CD8-positive, alpha-beta memory T cell (primary cell): ENCODE data around the gene ACTR1A. TPM values are rescaled to one million over a fixed set of nuclear protein-coding genes. Genes with fewer than 3 reads are reported as not detected.

Experiments
- CTCF ChIA-PET: fragments of 350-600 bp; sonication (Branson Sonifier 250); formaldehyde crosslinking; loops from one replicate; lab custom pipeline; 2021; ENCODE audit warnings: antibody characterized with exemption; lab: Charles Lee
- POLR2A ChIA-PET: fragments of 350-600 bp; sonication (Branson Sonifier 250); formaldehyde crosslinking; loops from one replicate; lab custom pipeline; 2021; ENCODE audit warnings: antibody characterized with exemption; lab: Charles Lee
- DNase-seq, 5 donors: peaks; one replicate each; pipeline versions ENCODE4 v3.0.0 to v3.0.0-alpha.2; 2020 to 2022; ENCODE audit warnings: mixed read lengths in 1 of 5
- H3K27ac ChIP-seq: one replicate; pipeline ENCODE4 v1.7.0; 2013; ENCODE audit warnings: low read depth, mild to moderate bottlenecking, low read length, moderate library complexity
- H3K27me3 ChIP-seq: 2 replicates; pipeline ENCODE4 v1.7.0; 2013; ENCODE audit warnings: low read length, mild to moderate bottlenecking; ENCODE audit not compliant: insufficient read depth, poor library complexity, severe bottlenecking
- H3K36me3 ChIP-seq: 2 replicates; pipeline ENCODE4 v1.7.0; 2013; ENCODE audit warnings: mild to moderate bottlenecking, low read length, moderate library complexity; ENCODE audit not compliant: insufficient read depth
- H3K4me1 ChIP-seq: 2 replicates; pipeline ENCODE4 v1.7.0; 2013; ENCODE audit warnings: mild to moderate bottlenecking, low read length, moderate library complexity; ENCODE audit not compliant: insufficient read depth
- H3K4me3 ChIP-seq: 2 replicates; pipeline ENCODE4 v1.7.0; 2013; ENCODE audit warnings: mild to moderate bottlenecking, low read length
- H3K9me3 ChIP-seq: 2 replicates; pipeline ENCODE4 v1.7.0; 2013; ENCODE audit warnings: mild to moderate bottlenecking, low read length
- H3K27ac Mint-ChIP-seq, 8 donors: one replicate each; pipeline ENCODE4 v1.8.0; 2020 to 2021; ENCODE audit warnings: mixed read lengths in 8 of 8, mild to moderate bottlenecking in 6 of 8, inconsistent platforms in 3 of 8, moderate library complexity in 3 of 8
- H3K27me3 Mint-ChIP-seq, 2 donors: one replicate each; pipeline ENCODE4 v1.8.0; 2020 to 2021; ENCODE audit warnings: mixed read lengths in 2 of 2, mild to moderate bottlenecking in 1 of 2, moderate library complexity in 1 of 2
- H3K36me3 Mint-ChIP-seq, 3 donors: one replicate each; pipeline ENCODE4 v1.8.0; 2020 to 2021; ENCODE audit warnings: mixed read lengths in 3 of 3, inconsistent platforms in 1 of 3, mild to moderate bottlenecking in 1 of 3
- H3K4me1 Mint-ChIP-seq, 3 donors: one replicate each; pipeline ENCODE4 v1.8.0; 2020 to 2021; ENCODE audit warnings: mixed read lengths in 3 of 3, inconsistent platforms in 1 of 3, mild to moderate bottlenecking in 1 of 3
- H3K4me3 Mint-ChIP-seq, 7 donors: one replicate each; pipeline ENCODE4 v1.8.0; 2020 to 2021; ENCODE audit warnings: mixed read lengths in 7 of 7, mild to moderate bottlenecking in 6 of 7, moderate library complexity in 4 of 7, inconsistent platforms in 2 of 7
- H3K9me3 Mint-ChIP-seq, 5 donors: one replicate each; pipeline ENCODE4 v1.8.0; 2020 to 2022; ENCODE audit warnings: mixed read lengths in 5 of 5, mild to moderate bottlenecking in 3 of 5, moderate library complexity in 2 of 5, inconsistent platforms in 1 of 5
- polyA plus RNA-seq: library from polyadenylated mRNA; unstranded; fragments of 300-500 nt; fragmentation: Illumina TruSeq; gene quantifications from one replicate; pipeline ENCODE4 v1.2.3, GENCODE V29; 2021
- total RNA-seq, 2 experiments: library from RNA; stranded (reverse); gene quantifications; one replicate each; pipeline ENCODE4 v1.2.3, GENCODE V29; 2021

Gene ACTR1A
- total RNA-seq (10 to 100 TPM; 79.6 to 80.4 TPM), polyA plus RNA-seq (76.4 TPM)

DNA sequence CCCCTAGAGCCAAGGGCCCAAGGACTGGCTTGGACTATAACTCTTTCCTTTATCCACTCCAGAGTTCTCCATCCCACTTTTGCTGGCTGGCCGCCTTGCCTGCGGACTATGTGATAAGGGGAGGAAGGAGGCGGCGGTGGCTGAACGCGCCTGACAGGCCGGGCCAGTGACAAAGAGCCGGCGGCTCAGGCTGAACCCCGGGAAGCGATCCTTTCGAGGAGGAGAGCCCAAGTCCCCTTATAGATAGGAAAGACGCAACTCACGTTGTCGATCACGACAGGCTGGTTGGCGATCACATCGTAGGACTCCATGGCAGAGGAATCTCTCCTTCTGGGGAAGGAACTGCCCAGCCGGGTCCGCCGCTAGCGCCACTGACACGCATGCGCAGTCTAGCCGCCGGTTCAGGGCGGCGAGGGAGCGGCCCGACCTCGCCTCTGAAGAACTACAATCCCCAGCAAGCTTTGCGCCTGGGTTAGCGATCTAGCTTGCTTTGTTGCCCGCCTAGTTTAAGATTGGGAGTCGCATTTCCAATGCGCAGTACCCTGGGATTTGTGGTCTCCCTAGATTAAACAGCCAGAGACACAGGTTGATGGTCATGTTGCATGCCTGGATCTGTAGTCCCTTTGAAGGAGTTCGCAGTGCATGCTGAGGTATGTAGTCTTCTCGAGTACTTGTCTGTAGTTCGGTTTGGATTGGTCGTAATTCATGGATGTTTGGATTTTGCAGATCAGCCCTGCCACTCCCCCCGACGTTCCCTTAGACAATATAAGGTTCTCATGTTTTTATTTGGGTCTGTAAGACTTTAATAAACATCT lies at the start of gene ACTR1A:
TSS of gene ACTR1A (minus strand) at position 376 of the 815 bp plus-strand sequence. CDS start at position 311, 65 bp downstream.
- no peaks in the 10 kb centered on the region for H3K27me3 ChIP-seq
- H3K4me1 Mint-ChIP-seq = peaks cover 25 to 59% (median 48%) of the 10 kb centered on the region in 3 donors
- no peaks in the 10 kb centered on the region for H3K36me3 ChIP-seq
- no peaks in the 10 kb centered on the region for H3K27me3 Mint-ChIP-seq
- ChIA-PET CTCF (interaction anchor here (0.6 to 4.0 kb wide), 11 partner anchors 11 to 351 kb away, joined by 3 to 27 read pairs (median 5); partner anchors contain the start of genes CUEDC2, GBF1, NFKB2 and TRIM8), POLR2A (interaction anchor here (0.5 to 1.9 kb wide), 11 partner anchors 30 to 257 kb away, joined by 3 to 9 read pairs (median 5); partner anchors contain the start of genes GBF1, NFKB2, TRIM8 and WBP1L)
- peak; percentile 92 to 98 (median 97) for DNase-seq
- H3K9me3 Mint-ChIP-seq = no peaks in the 10 kb centered on the region
- H3K27ac Mint-ChIP-seq = peak within 1 kb of the TSS in 1 of 8 donors; percentile 88
- no peak within 1 kb of the TSS for H3K4me3 Mint-ChIP-seq
- peaks cover 41% of the 10 kb centered on the region for H3K4me1 ChIP-seq
- peak within 1 kb of the TSS; percentile 99 for H3K4me3 ChIP-seq
- peaks cover 0 to 32% (median 4%) of the 10 kb centered on the region in 3 donors for H3K36me3 Mint-ChIP-seq
- peak within 1 kb of the TSS; percentile 79 for H3K27ac ChIP-seq
- H3K9me3 ChIP-seq = no peaks in the 10 kb centered on the region

DNA sequence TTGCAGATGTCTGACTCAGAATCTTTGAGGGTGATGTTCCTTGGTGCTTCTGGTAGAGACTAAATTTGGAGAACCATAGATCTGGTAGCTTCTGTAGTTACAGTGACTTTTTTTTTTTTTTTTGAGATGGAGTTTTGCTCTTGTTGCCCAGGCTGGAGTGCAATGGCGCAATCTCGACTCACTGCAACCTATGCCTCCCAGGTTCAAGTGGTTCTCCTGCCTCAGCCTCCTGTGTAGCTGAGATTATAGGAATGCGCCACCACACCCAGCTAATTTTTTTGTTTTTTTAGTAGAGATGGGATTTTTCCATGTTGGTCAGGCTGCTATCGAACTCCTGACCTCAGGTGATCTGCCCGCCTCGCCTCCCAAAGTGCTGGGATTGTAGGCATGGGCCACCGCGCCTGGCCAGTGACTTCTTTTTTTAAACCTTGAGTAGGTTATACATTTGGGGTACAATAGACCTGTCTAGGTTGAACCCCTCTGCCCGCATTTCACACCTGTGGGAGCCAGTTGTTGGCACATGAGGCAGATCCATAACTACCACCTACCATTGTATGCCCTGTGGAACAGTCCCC lies 48.2 kb upstream of the ACTR1A start:
- peaks cover 4 to 39% (median 14%) of the 10 kb centered on the region in 3 donors for H3K36me3 Mint-ChIP-seq
- H3K27ac Mint-ChIP-seq = no peak overlapping the region
- H3K27me3 ChIP-seq = no peaks in the 10 kb centered on the region
- H3K27ac ChIP-seq = no peak overlapping the region
- H3K36me3 ChIP-seq = peaks cover 3% of the 10 kb centered on the region
- peaks cover 1 to 14% (median 2%) of the 10 kb centered on the region in 3 donors for H3K4me1 Mint-ChIP-seq
- H3K4me3 Mint-ChIP-seq = no peak overlapping the region
- H3K9me3 ChIP-seq = no peaks in the 10 kb centered on the region
- no peaks in the 10 kb centered on the region for H3K4me1 ChIP-seq
- H3K27me3 Mint-ChIP-seq = no peaks in the 10 kb centered on the region
- no peak overlapping the region for H3K4me3 ChIP-seq
- CTCF ChIA-PET = no interaction called here
- DNase-seq = no peak
- H3K9me3 Mint-ChIP-seq = no peaks in the 10 kb centered on the region
- POLR2A ChIA-PET = no interaction called here

DNA sequence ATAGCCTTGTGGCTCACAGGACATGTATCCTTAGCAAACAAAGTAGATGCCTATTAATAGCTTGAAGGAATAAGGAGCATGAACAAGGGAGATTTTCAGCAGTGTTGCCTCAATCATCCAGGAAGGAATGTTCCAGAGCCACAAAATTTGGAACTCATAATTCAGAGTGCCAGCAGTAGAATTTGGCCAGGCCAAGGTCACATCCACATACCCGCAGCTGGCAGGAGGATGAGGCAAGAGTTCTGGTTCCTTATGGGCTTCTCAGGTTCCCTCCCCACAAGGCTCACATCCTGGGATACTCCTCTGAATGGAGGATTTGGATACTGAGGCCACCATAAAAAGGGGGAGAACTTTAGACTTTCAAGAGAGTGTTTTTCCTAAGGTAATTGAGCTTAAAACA lies 47.0 kb upstream of the ACTR1A start:
- POLR2A ChIA-PET = no interaction called here
- H3K27ac Mint-ChIP-seq = peak overlapping the region in 1 of 8 donors; percentile 2
- H3K4me3 Mint-ChIP-seq = no peak overlapping the region

DNA sequence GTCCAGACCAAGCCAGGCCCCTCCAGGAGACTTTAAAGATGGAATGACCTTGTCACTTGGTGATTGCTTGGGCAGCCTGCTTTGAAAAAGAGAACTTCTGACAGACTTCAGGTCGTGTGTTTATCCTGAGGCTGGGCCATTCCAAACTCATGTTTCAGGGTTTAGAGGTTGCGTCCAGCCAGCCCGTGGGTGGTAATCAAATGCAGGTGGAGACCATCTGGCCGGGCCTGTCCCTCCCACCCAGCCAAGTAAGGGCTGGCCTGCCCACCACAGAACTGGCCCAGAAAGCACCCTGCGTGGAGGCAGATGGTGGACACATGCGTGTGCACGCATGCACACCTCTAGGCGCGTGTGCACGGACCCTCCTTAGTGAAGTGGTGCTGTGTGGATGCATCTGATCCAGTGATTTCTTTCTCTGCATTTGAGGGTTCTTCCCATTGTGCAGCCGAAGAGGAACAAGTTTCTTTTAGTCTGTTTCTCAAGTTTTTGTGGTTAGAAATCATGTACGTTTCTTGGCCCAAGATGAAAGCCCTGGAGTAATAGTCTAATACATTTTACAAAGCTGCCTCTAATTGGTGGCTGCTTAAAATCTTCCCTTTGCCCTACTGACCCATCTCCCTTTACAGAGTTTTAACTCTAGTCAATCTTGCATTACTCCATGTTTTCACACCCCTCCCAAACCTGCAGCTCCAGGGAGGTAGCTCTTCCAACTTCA lies 44.3 kb upstream of the ACTR1A start:
- Histone ChIP-seq H3K27me3 (no peaks in the 10 kb centered on the region), H3K27ac (no peak overlapping the region), H3K36me3 (no peaks in the 10 kb centered on the region), H3K9me3 (no peaks in the 10 kb centered on the region), H3K4me1 (no peaks in the 10 kb centered on the region), H3K4me3 (no peak overlapping the region)
- no peak overlapping the region for H3K27ac Mint-ChIP-seq
- H3K4me3 Mint-ChIP-seq = no peak overlapping the region
- H3K4me1 Mint-ChIP-seq = peaks cover 3 to 7% (median 6%) of the 10 kb centered on the region in 3 donors
- no peaks in the 10 kb centered on the region for H3K27me3 Mint-ChIP-seq
- POLR2A ChIA-PET = no interaction called here
- peaks cover 0 to 28% (median 10%) of the 10 kb centered on the region in 3 donors for H3K36me3 Mint-ChIP-seq
- no peak for DNase-seq
- CTCF ChIA-PET = no interaction called here
- no peaks in the 10 kb centered on the region for H3K9me3 Mint-ChIP-seq

More for the DNA sequence above, 47.0 kb upstream of the ACTR1A start:
- Histone ChIP-seq H3K4me1 (no peaks in the 10 kb centered on the region), H3K4me3 (no peak overlapping the region), H3K9me3 (no peaks in the 10 kb centered on the region), H3K27ac (no peak overlapping the region), H3K27me3 (no peaks in the 10 kb centered on the region), H3K36me3 (peaks cover 2% of the 10 kb centered on the region)
- DNase-seq = no peak
- CTCF ChIA-PET = no interaction called here
- Mint-ChIP-seq H3K4me1 (peaks cover 3 to 10% (median 3%) of the 10 kb centered on the region in 3 donors), H3K36me3 (peaks cover 2 to 42% (median 15%) of the 10 kb centered on the region in 3 donors), H3K27me3 (no peaks in the 10 kb centered on the region), H3K9me3 (no peaks in the 10 kb centered on the region)

DNA sequence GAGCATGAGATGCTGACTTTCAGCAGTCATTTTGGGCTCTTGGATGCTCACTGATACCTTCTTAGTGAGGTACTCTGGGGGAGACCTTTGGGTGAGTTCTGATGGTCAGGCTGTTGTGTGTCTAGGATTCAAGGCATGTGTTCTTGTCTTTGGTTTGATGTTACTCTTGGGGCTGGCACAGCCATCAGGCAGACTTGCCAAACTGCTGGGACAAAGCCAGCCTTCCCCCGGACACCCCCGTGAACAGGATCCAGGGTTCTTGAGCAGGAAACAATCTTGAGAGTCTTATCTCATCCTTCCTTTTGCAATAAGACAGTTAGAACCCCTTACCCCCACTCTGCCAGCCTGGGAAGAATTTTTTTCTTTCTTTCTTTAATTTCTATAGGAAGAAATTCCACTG lies 43.5 kb upstream of the ACTR1A start:
- Histone ChIP-seq H3K27me3 (no peaks in the 10 kb centered on the region), H3K36me3 (no peaks in the 10 kb centered on the region), H3K27ac (no peak overlapping the region), H3K4me1 (no peaks in the 10 kb centered on the region), H3K9me3 (no peaks in the 10 kb centered on the region), H3K4me3 (no peak overlapping the region)
- no peak for DNase-seq
- H3K9me3 Mint-ChIP-seq = no peaks in the 10 kb centered on the region
- peaks cover 5 to 7% (median 6%) of the 10 kb centered on the region in 3 donors for H3K4me1 Mint-ChIP-seq
- H3K27ac Mint-ChIP-seq = peak overlapping the region in 1 of 8 donors; percentile 75
- H3K27me3 Mint-ChIP-seq = no peaks in the 10 kb centered on the region
- H3K4me3 Mint-ChIP-seq = no peak overlapping the region
- POLR2A ChIA-PET = no interaction called here
- H3K36me3 Mint-ChIP-seq = peaks cover 0 to 25% (median 10%) of the 10 kb centered on the region in 3 donors
- CTCF ChIA-PET = no interaction called here

DNA sequence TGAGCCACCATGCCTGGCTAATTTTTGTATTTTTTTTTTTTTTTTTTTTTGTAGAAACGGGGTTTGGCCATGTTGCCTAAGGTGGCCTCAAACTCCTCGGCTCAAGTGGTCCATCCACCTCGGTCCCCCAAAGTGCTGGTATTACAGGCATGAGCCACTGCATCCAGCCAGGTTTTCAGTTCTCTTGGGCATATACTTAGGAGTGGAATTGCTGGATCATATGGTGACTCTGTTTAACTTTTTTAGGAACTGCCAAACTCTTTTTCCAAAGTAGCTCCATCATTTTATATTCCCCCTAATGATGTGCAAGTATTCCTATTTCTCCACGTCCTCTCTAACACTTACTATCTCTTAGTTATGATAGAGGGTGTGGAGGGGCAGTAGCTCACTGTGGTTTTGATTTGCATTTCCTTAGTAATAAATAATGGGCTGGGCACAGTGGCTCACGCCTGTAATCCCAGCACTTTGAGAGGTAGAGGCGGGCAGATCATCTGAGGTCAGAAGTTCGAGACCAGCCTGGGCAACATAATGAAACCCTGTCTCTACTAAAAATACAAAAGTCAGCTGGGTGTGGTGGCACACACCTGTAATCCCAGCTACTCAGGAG lies 42.9 kb upstream of the ACTR1A start:
- no peaks in the 10 kb centered on the region for H3K9me3 Mint-ChIP-seq
- H3K27me3 Mint-ChIP-seq = no peaks in the 10 kb centered on the region
- H3K4me3 ChIP-seq = no peak overlapping the region
- no peak overlapping the region for H3K27ac Mint-ChIP-seq
- no peaks in the 10 kb centered on the region for H3K36me3 ChIP-seq
- ChIA-PET POLR2A (no interaction called here), CTCF (no interaction called here)
- no peak for DNase-seq
- H3K4me1 ChIP-seq = no peaks in the 10 kb centered on the region
- H3K9me3 ChIP-seq = no peaks in the 10 kb centered on the region
- no peak overlapping the region for H3K27ac ChIP-seq
- H3K4me3 Mint-ChIP-seq = no peak overlapping the region
- peaks cover 0 to 19% (median 9%) of the 10 kb centered on the region in 3 donors for H3K36me3 Mint-ChIP-seq
- no peaks in the 10 kb centered on the region for H3K27me3 ChIP-seq
- peaks cover 5 to 7% (median 6%) of the 10 kb centered on the region in 3 donors for H3K4me1 Mint-ChIP-seq

DNA sequence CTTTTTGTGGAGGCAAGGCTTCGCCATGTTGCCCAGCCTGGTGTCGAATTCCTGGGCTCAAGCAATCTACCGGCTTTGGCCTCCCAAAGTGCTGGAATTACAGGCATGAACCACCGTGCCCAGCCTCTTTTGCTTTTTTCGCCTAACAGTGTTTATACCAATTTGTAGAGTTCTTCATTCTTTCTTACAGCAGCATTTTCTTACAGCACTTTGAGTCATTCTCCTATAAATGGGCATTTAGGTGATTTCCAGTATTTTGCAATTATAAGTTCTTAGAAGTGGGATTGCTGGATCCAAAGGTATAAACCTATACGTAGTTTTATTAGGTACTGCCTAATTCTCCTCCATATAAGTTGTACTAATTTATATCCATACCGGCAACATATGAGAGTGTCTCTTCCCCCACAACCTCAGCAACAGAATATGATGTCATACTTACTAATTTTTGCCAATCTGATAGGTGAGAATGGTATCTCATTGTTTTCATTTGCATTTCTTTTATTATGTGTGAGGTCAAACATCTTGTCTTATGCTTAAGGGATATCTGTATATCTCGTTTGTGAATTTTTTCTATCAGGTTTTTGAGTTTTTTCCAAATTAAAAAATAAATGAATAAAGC lies 40.4 kb upstream of the ACTR1A start:
- Histone ChIP-seq H3K9me3 (no peaks in the 10 kb centered on the region), H3K4me1 (no peaks in the 10 kb centered on the region), H3K4me3 (no peak overlapping the region), H3K27me3 (no peaks in the 10 kb centered on the region), H3K27ac (no peak overlapping the region), H3K36me3 (no peaks in the 10 kb centered on the region)
- no peak overlapping the region for H3K27ac Mint-ChIP-seq
- no peaks in the 10 kb centered on the region for H3K9me3 Mint-ChIP-seq
- H3K36me3 Mint-ChIP-seq = peaks cover 0 to 7% (median 3%) of the 10 kb centered on the region in 3 donors
- H3K4me1 Mint-ChIP-seq = peaks cover 5 to 12% (median 9%) of the 10 kb centered on the region in 3 donors
- H3K4me3 Mint-ChIP-seq = no peak overlapping the region
- no peak for DNase-seq
- ChIA-PET CTCF (no interaction called here), POLR2A (no interaction called here)
- H3K27me3 Mint-ChIP-seq = no peaks in the 10 kb centered on the region
